ENCODE results near the gene EIF6.
"Not testable (repeated sequence)": the region's sequence is repeated elsewhere in the genome, so short reads cannot be mapped to it uniquely, and the experiment has no call there.

EIF6 gene

DNA sequence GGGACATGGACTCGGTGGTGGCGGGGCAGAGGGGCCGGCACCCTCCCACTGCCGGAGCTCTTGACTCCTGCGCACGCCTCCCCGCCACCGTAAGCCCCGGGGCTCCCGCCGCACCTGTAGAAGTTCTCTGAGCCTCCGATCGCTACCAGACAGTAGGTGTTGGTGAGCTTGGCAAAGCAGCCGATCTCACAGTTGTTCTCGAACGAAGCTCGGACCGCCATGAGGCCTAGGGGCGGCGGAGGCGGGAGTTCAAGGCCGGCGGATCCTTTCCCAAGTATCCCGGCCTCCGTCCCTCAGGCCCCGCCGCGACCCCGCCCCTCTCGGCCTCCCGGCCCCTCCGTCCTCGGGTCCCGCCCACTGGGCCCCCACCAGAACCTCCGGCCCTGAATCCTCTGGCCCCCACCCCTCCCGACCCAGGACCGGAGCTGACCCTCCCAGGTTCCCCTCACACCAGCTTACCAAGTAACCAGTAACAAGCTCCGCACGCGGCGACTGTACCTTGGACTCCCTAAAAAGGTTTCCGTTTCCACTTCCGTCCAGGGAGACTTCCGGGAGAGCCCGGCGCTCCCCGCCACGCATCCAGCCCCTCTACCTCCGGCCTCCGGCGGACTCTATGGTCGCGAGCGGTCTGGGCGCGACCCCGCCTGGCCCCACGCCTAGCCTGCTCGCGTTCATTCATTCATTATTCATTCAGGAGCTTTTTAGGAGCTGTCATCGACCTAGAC, at the start of gene EIF6:
TSS of gene EIF6 (minus strand) at position 506 of the 725 bp plus-strand sequence. CDS start at position 221, 285 bp downstream.
- DNase-seq (ENCODE audit: low read depth in 1 of 2, low spot score in 1 of 2), result peak; percentile 36 to 64

DNA sequence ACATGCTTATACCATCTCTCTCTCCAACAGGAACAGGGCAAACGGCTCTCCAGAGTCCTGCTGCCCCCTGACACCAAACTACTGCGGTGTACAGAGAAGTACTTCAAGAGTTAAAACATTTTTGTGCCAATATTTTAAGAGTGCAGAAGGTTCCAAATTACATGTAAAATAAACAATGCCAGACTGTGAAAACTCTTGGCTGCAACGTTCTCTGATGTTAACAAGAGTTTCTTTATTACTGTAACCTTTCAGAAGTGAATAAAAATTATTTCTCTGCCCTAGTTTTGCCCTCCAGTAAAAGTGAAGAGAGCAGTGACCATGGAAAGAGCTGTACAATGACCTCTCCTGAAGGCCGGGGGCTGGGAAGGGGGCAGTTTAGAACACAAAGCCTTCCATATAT, 49.0 kb upstream of the EIF6 start:
- no peak for DNase-seq (ENCODE audit: low read depth in 1 of 2, low spot score in 1 of 2)

DNA sequence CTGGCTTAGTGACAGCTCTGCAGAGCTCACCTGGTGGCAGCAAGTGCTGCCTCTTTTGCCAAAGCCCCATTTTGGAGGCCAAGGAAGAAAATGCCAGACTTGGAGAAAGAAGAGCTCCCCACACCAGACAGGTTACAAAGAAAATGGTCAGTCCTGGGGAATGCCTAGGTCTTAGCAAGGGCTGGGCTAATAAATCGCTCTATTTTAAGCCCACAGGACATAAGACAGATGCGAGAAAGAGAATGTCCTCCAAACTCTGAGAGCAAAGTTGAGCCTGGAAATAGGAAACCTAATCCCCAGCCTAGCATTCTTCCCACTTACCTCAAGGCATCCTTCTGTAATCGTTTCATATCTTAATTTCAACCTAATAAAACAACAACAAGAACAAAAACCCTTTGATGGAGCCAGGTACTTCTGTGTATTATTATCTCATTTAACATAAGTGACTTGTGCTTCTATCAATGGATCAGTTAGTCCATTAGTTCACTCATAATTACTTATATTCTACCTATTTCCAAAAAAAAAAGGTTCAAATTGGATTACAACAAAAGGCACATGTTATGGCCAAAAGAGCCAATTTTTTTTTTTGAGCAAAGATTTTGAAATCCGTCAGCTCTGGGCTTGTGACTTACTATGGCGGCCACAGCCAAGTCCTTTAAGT, 48.1 kb upstream of the EIF6 start:
- DNase-seq (ENCODE audit: low read depth in 1 of 2, low spot score in 1 of 2), result no peak

DNA sequence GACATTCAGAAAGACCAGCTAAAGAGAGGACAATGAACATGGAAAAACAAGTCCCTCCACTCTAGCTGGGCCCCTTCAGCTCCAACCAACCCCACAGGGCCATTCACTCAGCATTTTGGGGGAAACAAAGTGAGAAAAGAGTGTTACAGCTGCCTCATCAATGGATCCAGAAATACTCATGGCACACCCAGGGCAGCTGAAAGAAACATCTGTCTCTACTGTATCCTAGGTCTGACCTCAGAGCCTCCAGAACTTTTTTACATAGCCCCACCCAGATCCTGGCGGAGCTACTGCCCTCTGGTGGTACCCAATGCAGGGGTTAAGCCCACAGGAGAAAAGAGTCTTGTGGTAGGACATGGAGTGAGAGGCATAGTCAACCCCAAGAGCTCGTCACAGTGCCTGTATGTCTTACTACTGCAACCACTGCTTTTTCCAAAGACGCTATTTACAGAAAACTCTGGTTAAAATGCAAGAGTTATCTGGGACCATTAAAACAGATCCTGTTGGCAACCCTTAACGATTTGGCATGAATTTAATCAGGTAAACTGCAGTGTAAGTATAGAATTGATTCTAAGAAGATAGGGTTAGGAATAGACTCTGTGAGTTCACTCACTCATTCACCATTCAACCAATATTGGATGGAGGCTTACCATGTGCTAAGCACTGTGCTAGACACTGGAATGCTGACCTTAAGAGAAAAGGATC, 45.0 kb upstream of the EIF6 start:
- no peak for DNase-seq (ENCODE audit: low read depth in 1 of 2, low spot score in 1 of 2)

DNA sequence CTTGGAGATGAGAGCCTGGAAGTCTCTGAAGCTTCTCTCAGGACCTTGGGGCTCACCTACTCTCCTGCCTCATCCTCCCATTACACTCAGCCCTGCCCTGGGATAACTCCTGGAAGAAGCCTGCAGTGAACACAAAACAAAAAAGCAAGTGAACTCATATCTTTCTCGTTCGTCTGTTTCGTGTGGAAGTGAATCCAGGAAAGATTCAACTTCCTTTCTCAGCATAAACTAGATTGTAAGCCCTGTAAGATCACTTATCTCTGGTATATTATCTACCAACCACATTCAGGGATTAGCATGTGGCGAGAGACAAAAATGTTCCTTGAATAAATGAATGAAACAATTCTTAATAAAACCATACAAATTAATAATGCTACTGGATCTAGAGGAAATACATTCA, 44.1 kb upstream of the EIF6 start:
- DNase-seq (ENCODE audit: low read depth in 1 of 2, low spot score in 1 of 2), result no peak

DNA sequence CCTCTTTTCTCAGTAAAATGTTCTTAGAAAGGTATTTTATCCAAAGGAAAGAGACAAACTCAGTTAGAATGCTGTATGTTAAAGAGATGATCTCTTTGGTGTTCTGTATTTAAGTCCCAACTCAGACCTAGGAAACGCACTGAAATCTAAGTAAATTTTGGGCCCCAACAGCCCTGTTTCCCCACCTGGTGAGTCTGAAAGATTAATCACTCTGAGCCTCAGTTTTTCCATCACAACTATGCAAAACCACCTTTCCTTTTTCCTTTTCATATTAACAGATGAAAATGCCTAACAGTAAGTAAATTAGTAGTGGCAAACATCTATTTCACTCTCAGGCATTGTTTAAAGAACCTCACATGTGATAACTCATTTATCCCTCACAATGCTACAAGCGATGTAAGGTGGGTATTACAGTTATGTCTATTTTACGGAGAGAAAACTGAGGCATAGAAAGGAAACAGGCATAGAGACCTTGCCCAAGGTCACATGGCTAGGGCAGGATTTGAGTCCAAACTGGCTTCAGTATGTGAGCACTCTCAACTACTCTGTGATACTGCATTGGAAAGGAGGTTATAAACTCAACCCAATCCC, 43.6 kb upstream of the EIF6 start:
- DNase-seq (ENCODE audit: low read depth in 1 of 2, low spot score in 1 of 2), result no peak

DNA sequence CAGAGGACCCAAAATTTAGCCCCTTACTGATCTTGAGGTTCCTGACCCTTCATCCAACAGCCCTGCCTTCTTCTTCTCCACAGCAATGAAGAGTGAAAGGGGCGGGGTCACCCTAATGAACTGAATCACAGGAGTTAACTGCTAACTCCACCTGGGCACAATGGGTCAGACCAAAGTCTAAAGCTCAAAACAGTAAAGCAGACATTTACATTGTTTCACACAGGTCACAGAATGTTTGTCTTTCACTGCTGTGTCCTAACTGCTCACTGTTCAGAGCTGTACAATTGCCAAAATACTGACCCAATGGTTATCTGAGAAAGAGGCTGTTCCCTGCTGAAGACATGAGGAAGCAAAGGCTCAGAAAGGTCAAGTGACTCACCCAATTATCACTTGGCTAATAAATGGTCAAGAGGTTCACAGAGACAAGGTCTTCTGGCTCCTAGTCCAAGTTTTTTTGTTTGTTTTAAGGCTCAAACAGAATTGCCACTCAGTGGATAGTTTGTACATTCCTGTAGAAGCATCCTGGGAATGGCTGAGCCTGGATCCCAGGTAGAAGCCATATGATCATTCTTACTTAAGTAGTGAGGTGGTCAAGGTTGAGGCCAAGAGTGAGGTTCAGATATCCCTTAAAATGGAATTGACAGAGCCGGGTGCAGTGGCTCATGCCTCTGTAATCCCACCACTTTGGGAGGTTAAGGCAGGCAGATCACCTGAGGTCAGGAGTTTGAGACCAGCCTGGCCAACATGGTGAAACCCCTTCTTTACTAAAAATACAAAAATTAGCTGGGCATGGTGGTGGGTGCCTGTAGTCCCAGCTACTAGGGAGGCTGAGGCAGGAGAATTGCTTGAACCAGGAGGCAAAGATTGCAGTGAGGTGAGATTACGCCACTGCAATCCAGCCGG, 42.8 kb upstream of the EIF6 start:
- DNase-seq (ENCODE audit: low read depth in 1 of 2, low spot score in 1 of 2), result no peak

DNA sequence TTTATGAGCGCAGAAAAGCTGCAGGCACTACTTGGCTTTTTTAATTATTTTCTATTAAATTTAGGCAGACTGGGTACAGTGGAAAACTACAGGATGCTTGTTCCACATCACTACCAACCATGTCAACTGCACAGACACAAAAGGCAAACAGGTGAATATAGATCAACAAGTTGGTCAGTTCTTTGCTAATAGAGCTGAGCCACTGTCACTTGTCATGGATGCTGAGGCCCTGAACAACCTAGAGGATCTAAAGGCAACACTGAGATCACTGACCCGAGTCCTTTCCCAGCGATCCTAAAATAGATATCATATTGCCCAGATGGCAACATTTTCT, 42.1 kb upstream of the EIF6 start:
- DNase-seq (ENCODE audit: low read depth in 1 of 2, low spot score in 1 of 2), result no peak

DNA sequence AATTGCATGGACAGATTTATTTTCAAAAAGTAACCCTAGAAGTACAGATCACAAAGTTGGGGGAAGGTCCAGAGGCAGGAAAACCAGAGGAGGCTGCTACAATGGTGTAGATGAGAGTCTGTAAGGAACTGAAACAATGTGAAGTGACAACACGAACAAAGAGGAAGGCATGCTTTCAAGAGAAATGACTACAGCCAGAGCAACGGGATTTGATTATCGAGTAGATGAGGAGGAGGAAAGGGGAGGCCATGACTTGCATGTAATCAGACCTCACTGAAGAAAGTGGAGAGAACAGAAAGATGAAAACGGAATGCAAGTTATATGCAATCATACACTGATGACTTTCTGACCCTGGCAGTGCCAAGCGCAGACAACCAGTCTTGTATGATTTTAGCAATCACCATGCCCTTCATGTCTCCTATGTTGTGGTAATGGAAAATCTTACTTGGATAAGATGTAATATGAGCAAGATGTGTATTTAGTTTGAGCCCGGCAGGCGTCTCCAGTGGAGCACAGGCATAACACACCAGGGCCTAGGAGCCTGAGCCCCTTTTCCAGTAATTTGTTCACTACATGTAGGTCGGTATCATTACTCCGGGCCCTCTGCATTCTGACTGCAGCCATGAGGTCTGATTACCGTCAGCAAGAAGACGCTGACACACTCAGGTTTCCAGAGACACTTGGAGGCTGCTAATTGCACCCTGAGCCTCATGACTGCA, 41.6 kb upstream of the EIF6 start:
- no peak for DNase-seq (ENCODE audit: low read depth in 1 of 2, low spot score in 1 of 2)

DNA sequence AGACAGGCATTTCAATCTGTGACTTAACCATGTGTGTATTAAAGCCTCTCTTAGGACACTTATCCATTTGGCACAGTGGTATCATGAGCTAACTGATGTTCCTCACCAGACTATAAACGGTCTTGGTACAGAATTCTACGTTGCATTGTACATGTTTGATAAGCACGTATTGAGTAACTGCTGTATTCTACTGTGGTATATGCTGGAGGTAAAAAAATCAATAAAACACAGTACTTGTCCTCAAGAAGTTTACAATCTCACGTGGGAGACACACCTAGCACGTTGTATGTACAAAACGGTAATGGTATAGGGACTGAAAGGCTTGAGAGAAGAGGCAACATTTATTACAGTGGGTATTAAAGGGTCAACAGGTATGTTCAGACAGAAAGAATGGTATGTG, 40.8 kb upstream of the EIF6 start:
- no peak for DNase-seq (ENCODE audit: low read depth in 1 of 2, low spot score in 1 of 2)

DNA sequence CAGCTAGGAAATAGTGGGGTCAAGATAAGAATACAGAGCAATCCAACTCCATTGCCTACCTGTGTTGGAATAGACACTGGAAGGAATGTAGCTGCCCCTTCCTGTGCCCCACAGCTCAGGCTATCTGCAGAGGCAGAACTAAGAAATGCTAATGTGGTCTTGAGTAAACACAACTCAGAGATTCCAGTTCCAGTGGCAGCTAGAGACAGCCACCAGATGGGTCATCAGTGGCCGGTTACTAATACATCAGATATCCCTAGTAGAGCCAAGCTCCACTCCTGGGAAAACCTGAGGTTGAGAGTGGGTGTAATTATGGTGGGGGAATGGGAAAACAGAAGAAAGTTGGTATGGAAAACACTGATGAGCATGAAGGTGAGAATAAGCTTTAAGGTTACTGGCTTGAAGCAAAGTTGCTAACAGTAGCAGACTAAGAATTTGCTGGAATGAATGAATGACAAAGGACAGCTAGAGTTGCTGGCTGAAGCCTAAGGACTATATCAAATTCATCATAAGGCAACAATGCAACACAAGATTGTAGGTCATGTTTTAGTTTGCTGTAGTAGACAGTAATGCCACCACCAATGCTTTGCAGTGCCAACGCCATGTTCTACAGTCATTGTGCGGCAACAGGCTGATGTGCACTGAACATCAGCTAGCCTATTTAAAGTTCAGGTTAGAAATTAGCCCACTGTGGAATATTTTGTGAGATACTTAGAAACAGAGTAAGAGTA, 36.0 kb upstream of the EIF6 start:
- DNase-seq (ENCODE audit: low read depth in 1 of 2, low spot score in 1 of 2), result no peak

DNA sequence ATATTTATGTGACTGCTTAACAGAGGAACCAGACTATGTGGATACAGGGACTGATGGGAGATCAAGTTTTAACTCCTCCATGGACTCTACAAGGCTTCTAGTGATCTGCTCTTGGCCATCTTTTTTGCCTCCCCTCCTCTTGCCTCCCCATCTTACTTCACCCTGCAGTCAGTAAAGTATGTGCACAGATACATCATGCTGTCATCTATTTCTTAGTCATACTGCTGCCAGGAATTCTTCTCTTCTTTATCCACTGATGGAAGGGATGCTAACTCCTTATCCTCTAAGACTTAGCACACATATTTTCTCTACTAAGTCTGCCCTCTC, 35.3 kb upstream of the EIF6 start:
- DNase-seq (ENCODE audit: low read depth in 1 of 2, low spot score in 1 of 2), result no peak

DNA sequence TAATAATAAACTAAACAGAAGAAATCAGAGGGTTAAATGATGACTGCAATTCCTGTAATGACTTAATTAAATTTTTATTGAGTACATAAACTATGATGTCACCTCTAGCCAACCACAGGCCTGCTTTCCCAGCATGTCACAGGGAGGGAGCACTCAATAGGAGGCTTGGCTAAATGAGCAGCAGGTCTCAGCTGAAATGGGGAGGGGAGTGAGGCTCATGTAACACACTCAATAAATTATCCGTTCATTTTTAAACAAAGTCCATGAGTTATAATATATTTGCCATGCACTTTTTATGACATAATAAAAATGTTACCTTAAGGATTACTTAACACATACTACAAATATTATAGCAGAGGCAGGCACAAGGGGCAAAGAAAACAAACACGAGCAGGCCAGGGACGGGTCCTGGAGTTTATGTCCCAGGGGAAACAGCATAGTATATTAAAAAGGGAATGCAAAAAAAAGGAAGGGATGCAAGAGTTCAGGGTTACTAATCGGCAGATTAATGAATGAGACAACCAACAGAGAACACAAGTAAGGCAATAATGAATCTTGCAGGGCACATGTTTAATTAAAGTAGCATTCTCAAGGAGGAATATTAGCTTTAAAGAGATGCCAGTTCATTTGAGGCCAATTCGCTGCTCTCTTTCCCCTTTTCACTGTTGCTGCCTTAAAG, 34.8 kb upstream of the EIF6 start:
- DNase-seq (ENCODE audit: low read depth in 1 of 2, low spot score in 1 of 2), result no peak

DNA sequence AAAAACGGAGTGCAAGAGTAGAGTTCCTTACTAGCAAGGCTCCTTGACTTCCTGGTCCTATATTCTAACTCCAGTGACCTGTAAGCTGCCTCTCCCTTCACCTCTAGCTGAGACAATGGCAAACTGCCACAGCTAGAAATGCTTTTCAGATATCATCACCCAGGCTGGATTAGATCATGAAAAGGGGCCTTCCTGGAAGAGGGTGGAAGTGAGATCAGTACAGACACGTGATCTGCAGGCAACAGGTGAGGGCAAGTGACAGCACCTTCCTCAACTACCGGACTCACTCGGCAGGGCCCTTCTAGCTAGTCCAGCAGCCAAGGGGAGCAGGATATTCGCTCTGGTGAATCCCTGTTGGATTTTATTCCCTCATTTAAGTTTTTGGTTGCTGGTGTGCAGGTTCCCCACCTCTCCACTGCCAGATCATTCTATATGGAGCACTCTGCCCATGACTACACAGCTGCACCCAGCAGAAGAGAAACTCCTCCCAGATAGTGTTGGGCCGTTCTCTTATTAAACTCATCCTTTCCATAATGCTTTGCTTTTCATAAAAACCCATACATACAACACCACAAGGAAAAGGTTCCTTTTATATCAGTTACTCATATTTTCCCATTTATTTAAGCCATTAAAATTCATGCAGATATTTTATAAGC, 34.1 kb upstream of the EIF6 start:
- no peak for DNase-seq (ENCODE audit: low read depth in 1 of 2, low spot score in 1 of 2)

DNA sequence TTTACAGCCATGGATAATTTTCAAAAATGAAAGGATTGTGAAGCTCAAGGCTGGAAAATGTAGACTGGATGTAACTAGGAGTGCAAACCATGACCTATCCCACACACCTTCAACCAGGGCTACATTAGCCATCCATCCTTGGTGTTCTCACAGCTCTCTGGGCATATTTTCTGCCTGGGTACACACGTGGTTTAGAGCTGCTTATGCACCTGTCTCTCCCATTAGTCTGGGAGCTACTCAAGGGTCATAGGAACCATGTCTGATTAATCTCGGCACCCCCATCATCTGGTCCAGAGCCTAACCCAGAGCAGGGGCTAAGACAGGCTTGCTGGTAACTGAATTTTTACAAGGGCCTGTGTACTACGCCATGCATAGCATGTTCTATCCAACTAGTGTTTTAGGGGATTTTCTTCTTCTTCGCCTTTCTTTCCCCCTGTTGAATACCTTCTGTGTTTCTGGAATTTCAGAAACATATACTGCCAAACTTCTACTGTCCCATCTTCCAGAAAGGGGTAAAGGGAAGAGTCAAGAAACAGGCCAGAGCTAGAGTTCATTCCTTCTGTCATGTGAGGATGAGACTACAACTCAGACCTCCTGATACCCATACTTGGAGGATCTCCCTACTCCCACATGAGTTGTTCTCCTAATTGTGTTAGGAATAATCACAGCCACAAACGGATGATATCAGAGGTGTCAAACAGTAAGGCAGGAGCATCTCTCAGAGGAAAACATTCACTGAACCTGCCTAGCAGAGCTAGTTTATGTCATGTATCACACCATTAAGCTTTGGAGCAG, 33.0 kb upstream of the EIF6 start:
- DNase-seq (ENCODE audit: low read depth in 1 of 2, low spot score in 1 of 2), result no peak

DNA sequence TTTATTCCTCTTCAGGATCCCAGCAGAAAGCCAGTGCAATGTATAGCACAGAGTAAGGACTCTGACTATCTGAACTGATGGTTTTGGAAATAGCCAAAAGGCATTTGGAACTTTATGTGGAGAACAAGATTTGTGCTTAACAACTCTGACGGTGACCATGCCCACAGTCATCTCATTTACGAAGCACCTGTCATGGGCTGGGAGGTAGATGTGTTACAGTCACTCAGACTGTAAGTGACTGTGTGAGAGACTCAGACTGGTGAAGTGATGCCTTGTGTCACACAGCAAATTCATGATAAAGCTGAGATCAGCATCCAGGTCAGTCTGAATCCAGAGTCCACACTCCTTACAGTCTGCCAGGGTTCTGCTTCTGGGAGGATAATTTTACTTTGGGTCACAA, 31.5 kb upstream of the EIF6 start:
- DNase-seq (ENCODE audit: low read depth in 1 of 2, low spot score in 1 of 2), result no peak

DNA sequence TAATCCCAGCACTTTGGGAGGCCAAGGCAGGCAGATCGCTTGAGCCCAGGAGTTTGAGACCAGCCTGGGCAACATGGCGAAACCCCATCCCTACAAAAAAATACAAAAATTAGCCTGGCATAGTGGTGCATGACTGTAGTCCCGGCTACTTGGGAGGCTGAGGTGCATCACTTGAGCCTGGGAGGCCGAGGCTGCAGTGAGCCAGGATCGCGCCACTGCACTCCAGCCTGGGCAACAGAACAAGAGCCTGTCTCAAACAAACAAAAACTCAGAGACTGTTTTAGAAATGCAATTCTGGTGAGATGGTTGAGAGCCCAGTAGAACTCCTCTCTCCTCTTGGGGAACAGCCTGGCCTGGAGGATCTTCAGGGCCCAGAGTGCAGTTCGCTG, 31.1 kb upstream of the EIF6 start:
- not testable (repeated sequence) for DNase-seq (ENCODE audit: low read depth in 1 of 2, low spot score in 1 of 2)

All from stimulated activated CD4-positive, alpha-beta T cell treated with anti-CD3 and anti-CD28 coated beads, Interleukin-15, amount 100 ng/mL, for 1 hour (primary cell).